Fibroblast of lung (primary cell): Measurements from ENCODE around the gene CRKL. TPM values are rescaled to one million over a fixed set of nuclear protein-coding genes. Genes with fewer than 3 reads are reported as not detected.

ENCODE experiments used
- DNase-seq, 2 donors: peaks; one replicate each; pipeline versions ENCODE4 v3.0.0 to v3.0.0-alpha.2; 2010; ENCODE audit warnings: low read depth in 2 of 2
- H2AFZ ChIP-seq: 2 replicates; pipeline ENCODE4 v1.5.1; 2012; ENCODE audit warnings: low read length, control low read depth, inconsistent platforms
- H3K27ac ChIP-seq: 2 replicates; pipeline ENCODE4 v1.5.1; 2011; ENCODE audit warnings: low read length, control low read depth; ENCODE audit not compliant: insufficient read depth
- H3K27me3 ChIP-seq: 2 replicates; pipeline ENCODE4 v1.5.1; 2011; ENCODE audit warnings: mild to moderate bottlenecking, low read length; ENCODE audit not compliant: control insufficient read depth, insufficient read depth
- H3K36me3 ChIP-seq: 2 replicates; pipeline ENCODE4 v1.5.1; 2011; ENCODE audit warnings: low read length; ENCODE audit not compliant: control insufficient read depth, insufficient read depth
- H3K4me1 ChIP-seq: 2 replicates; pipeline ENCODE4 v1.5.1; 2011; ENCODE audit warnings: low read length; ENCODE audit not compliant: control insufficient read depth, insufficient read depth; ENCODE audit errors: extremely low read depth
- H3K4me2 ChIP-seq: 2 replicates; pipeline ENCODE4 v1.5.1; 2011; ENCODE audit warnings: low read length, control low read depth; ENCODE audit not compliant: insufficient read depth; ENCODE audit errors: extremely low read depth
- H3K4me3 ChIP-seq, 4 experiments: fragments of 200-600 bp in 1 of 4; sonication (generic) in 1 of 4; replicated peaks in 1 of 4; 2 replicates each; pipeline ENCODE4 v1.5.1; 2011 to 2016; ENCODE audit warnings: low read length in 4 of 4, low read depth in 3 of 4, mild to moderate bottlenecking in 3 of 4, control low read depth in 2 of 4, inconsistent platforms in 1 of 4, mixed read lengths in 1 of 4; ENCODE audit not compliant: insufficient read depth in 1 of 4; ENCODE audit errors: control extremely low read depth in 1 of 4
- H3K79me2 ChIP-seq: 2 replicates; pipeline ENCODE4 v1.5.1; 2012; ENCODE audit warnings: mild to moderate bottlenecking, low read length, inconsistent platforms; ENCODE audit not compliant: control insufficient read depth, insufficient read depth
- H3K9ac ChIP-seq: 2 replicates; pipeline ENCODE4 v1.5.1; 2011; ENCODE audit warnings: mild to moderate bottlenecking, low read length, control low read depth; ENCODE audit not compliant: insufficient read depth
- H3K9me3 ChIP-seq: 2 replicates; pipeline ENCODE4 v1.5.1; 2012; ENCODE audit warnings: low read depth, low read length; ENCODE audit not compliant: control insufficient read depth, insufficient read depth
- H4K20me1 ChIP-seq: 2 replicates; pipeline ENCODE4 v1.5.1; 2011; ENCODE audit warnings: low read length; ENCODE audit not compliant: control insufficient read depth, insufficient read depth; ENCODE audit errors: extremely low read depth
- CTCF ChIP-seq, 2 donors: IDR thresholded peaks in 1 of 2; conservative IDR thresholded peaks in 1 of 2; 1 replicate in 1 of 2; 2 replicates in 1 of 2; pipeline ENCODE4 v1.5.1; 2011 to 2012; ENCODE audit warnings: low read length in 2 of 2, control low read depth in 1 of 2, inconsistent platforms in 1 of 2, low read depth in 1 of 2, mild to moderate bottlenecking in 1 of 2
- EZH2 ChIP-seq: IDR thresholded peaks from 2 replicates; pipeline ENCODE4 v1.5.1; 2012; ENCODE audit warnings: low read length, control low read depth, mild to moderate bottlenecking; ENCODE audit errors: missing control alignments
- polyA plus RNA-seq, 2 donors: library from polyadenylated mRNA; depleted of rRNA in 1 of 2; stranded (reverse) in 1 of 2; unstranded in 1 of 2; fragments of >200 nt; gene quantifications; 2 replicates each; pipeline ENCODE4 v1.2.1, GENCODE V29; 2011 to 2012; ENCODE audit warnings: missing spikeins in 1 of 2
- total RNA-seq: library from RNA; depleted of rRNA; stranded (reverse); fragments of >200 nt; gene quantifications from 2 replicates; pipeline ENCODE4 v1.2.1, GENCODE V29; 2014

The CRKL gene
- total and polyA plus RNA-seq, 2 donors (not counting 1 experiment from before 2014, with no cell fraction given): 23.8 to 45.1 TPM

DNA sequence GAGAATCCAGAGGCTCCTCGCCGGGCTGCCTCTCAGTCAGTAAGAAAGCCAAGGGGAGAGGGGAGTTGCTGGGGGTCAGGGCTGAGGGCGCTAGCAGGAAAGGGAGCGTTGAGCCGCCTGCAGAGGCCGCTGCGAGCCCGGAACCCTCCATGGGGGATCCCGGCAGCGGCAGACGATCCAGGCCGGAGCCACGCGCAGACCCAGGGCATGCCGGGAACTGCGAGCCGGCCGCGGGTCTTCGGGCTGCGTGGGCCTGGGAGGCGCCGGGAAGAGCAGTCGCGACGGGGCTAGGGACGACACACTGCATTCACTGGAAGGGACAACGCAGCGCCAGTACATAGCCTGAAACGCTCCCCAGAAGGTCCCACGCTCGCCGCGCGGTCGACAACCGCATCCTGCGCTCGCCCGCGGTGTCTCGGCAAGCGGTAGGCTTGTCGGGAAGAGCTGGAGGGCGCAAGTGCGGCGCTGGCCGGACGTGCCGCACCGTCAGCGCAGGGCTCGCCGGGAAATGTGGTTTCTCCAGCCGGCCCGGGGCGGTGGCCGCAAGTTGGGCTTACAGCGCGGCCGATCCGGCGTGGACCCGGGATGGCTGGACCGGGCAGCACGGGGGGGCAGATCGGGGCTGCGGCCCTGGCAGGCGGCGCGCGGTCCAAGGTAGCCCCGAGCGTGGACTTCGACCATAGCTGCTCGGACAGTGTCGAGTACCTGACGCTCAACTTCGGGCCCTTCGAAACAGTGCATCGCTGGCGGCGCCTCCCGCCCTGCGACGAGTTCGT lies 64.8 kb downstream of the CRKL start, which contains the start of gene LZTR1:
Gene LZTR1, plus strand, starts transcription at position 511 of the 776 bp plus-strand sequence. Its CDS starts 75 bp downstream, at position 586.
- DNase-seq: peak; percentile 82 to 87
- Histone ChIP-seq H3K36me3 (peaks cover 4% of the 10 kb centered on the region), H3K9me3 (peaks cover 2% of the 10 kb centered on the region), H3K79me2 (peaks cover 15% of the 10 kb centered on the region), H3K27me3 (no peaks in the 10 kb centered on the region), H3K4me3 (peak within 1 kb of the TSS; percentile 86 to 98 (median 94)), H3K9ac (peak within 1 kb of the TSS; percentile 91), H4K20me1 (no peaks in the 10 kb centered on the region), H3K4me1 (peaks cover 11% of the 10 kb centered on the region), H3K4me2 (peak within 1 kb of the TSS; percentile 96), H2AFZ (peak within 1 kb of the TSS; percentile 92), H3K27ac (peak within 1 kb of the TSS; percentile 87)
- no peak for TF ChIP-seq EZH2
- peak; percentile 47 to 64 for TF ChIP-seq CTCF (conservative IDR thresholded peaks at IDR 0.05 in 1 of 2, IDR thresholded peaks at IDR 0.05 in 1 of 2; ENCODE audit: low read depth in 1 of 2, low read length in 2 of 2)

DNA sequence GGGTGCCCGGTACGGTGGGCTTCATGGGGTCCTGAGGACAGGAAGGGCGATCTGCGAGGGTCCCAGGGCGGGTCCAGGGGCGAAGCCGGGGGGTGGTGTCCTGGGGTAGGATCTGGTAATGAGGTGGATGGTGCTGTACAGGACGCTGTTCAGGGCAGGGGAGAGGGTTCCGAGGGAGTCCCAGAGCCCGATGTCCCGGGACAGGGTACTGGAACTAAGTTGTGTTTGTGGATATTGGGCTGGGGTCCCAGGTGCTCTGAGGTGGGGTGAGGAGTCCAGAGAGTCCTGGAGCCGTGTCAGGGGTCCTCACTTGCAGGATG lies 65.3 kb downstream of the CRKL start:
- TF ChIP-seq CTCF (conservative IDR thresholded peaks at IDR 0.05 in 1 of 2, IDR thresholded peaks at IDR 0.05 in 1 of 2; ENCODE audit: low read depth in 1 of 2, low read length in 2 of 2): no peak
- no peak for TF ChIP-seq EZH2
- Histone ChIP-seq H3K4me1 (peaks cover 11% of the 10 kb centered on the region), H3K9me3 (peaks cover 2% of the 10 kb centered on the region), H3K27me3 (no peaks in the 10 kb centered on the region), H3K27ac (peak overlapping the region; percentile 87), H3K79me2 (peaks cover 15% of the 10 kb centered on the region), H3K9ac (peak overlapping the region; percentile 91), H3K36me3 (peaks cover 4% of the 10 kb centered on the region), H4K20me1 (no peaks in the 10 kb centered on the region), H3K4me3 (peak overlapping the region; percentile 86 to 98 (median 94)), H2AFZ (peak overlapping the region; percentile 79), H3K4me2 (peak overlapping the region; percentile 96)
- no peak for DNase-seq

GRCh38 chr22:20983081-20983771 lies 66.0 kb downstream of the CRKL start:
- Histone ChIP-seq H3K9ac (peak overlapping the region; percentile 91), H3K27me3 (no peaks in the 10 kb centered on the region), H3K27ac (peak overlapping the region; percentile 87), H3K36me3 (peaks cover 7% of the 10 kb centered on the region), H3K4me1 (peaks cover 11% of the 10 kb centered on the region), H3K4me2 (peak overlapping the region; percentile 96), H4K20me1 (no peaks in the 10 kb centered on the region), H2AFZ (no peak overlapping the region), H3K79me2 (peaks cover 15% of the 10 kb centered on the region), H3K9me3 (peaks cover 2% of the 10 kb centered on the region), H3K4me3 (peak overlapping the region; percentile 86 to 98 (median 94))
- no peak for TF ChIP-seq EZH2
- TF ChIP-seq CTCF (conservative IDR thresholded peaks at IDR 0.05 in 1 of 2, IDR thresholded peaks at IDR 0.05 in 1 of 2; ENCODE audit: low read depth in 1 of 2, low read length in 2 of 2): no peak
- DNase-seq: no peak
